ENCODE measurements around the gene WASF2.
"Not testable (repeated sequence)": the region's sequence is repeated elsewhere in the genome, so short reads cannot be mapped to it uniquely, and the experiment has no call there.

Gene WASF2

GRCh38 chr1:27416387-27417111, 73.4 kb downstream of the WASF2 start:
- peak; percentile 62 for DNase-seq

GRCh38 chr1:27414091-27414490, 75.9 kb downstream of the WASF2 start:
- no peak for DNase-seq

GRCh38 chr1:27413004-27413403, 77.0 kb downstream of the WASF2 start:
- DNase-seq: no peak

GRCh38 chr1:27412502-27412901, 77.5 kb downstream of the WASF2 start:
- DNase-seq: no peak

DNA sequence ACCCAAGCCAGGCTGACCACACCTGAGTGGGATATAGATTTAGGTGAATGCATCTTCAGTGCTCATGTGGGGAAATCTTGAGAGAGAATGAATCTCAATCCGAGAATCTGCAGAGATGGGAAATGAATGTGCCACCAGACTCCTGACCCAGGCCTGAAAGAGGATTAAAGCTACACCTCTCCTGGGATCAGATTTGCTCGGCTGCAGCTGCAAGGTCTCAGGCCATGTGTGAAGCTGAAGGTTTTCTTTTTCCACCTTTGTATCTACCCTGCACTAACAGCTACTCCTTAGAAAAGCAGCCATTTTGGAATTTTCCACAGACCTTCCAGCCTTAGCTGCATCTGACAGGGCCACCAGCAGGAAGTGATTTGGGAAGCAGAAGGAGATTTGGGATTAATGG, 79.3 kb downstream of the WASF2 start:
- DNase-seq: no peak

- no peak for DNase-seq
These were observed 80.3 kb downstream of the WASF2 start for GRCh38 chr1:27409669-27410068.

DNA sequence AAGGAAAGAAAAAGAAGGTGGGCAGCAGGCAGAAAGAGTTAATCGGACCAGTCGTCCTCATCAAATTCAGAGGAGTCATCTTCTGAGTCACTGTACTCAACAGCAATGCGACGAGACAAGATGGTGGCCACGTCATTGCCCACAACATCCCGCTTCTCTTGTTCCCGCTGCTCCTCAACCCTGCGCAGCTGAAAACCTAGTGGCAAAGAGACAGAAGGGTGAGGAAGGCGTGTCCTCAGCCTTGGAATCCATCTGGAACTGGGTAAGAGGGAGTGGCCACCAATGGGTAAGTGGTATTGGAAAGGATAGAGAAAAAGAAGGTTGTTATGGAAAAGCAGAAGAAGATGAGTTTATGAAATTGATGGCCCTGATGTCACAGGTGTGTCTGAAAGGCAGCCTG, 81.8 kb downstream of the WASF2 start:
- no peak for DNase-seq

GRCh38 chr1:27406791-27407190, 83.2 kb downstream of the WASF2 start:
- DNase-seq: not testable (repeated sequence)

DNA sequence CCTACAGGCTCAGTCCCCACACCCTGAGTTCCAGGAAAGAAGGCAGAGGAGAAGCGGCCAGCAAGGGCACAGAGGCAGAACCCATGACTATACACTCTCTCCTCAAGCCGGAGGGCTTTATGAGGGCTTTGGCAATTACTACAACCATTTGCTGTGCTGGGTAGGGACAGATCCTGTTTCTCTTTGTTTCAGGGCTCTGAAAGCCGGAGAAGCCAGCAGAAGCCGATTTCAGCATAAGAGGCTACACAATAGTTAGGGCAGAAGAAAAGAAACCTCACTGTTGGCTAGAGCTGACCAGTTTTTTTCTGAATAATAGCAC, 83.6 kb downstream of the WASF2 start:
- DNase-seq: peak; percentile 43

DNA sequence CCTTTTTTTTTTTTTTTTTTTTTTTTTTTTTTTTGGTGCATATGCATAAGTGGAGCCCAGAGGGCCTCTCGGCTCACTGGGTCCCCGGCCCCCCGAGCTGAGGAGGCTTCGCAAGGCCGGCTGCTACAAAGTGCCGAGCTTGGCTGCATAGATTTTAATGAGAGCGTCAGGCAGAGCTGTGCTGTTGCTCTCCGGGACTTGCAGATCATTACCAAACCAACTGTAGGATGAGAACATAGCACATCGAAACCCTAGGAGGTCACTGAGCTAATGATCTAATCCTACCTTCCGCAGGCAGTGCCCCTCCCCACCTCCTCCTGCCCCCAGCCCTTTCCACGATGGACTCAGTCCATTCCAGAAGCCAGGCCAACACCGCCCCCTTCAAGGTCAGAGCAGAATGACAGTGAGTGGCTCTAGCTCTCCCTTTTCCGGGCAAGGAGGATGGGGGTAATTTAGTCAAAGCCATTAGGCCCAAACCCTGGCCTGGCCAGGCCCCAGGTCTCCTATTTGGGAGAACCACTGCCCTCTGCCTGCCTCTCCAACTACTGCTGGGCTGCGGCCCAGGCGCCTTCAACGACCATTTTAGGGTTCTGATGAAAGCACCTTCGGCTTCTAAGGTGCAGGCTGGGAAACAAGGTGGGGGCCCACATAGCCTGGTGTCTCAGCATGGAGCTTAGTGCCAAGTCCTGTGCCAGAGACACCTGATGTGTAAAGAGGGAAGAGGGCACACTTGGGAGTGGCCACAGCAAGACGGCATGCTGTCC, 84.2 kb downstream of the WASF2 start:
- DNase-seq: not testable (repeated sequence)

DNA sequence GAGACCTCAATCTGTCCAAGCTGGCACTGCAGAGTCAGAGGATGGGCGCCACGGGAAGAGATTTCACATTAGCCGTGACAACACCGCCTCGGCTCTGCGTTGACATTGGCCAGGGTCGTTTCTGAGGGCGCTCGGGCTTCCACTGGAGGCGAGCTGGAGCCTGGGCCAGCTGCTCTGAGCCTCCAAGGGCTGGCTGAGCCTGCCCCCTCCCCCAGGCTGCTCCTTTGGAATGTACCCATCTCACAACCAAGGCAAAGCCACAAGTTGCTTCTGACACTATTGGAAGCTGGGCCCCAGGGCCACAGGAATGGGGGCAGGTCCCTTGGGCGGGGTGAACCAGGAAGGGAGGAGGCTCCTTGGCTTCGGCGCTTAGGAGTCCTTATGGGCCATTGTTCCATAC, 84.9 kb downstream of the WASF2 start:
- DNase-seq: peak; percentile 18

DNA sequence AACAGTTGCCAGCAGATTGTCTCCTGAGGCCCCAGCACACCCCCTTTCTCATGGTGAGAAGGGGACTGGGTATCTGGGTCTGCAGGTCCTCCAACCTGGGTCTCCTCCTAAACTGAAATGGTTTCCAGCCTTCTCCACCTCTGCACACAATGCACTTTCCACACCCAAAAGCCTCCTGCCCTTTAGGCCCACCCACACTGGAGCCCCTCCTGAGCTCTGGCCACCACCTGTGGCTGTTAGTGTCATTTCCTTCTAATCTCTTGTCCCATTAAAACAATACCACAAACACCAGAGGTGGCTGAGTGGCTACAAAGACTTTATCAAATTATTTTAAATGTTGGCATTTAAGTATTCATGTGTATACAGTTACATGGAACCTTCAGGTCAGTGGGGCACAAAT, 86.0 kb downstream of the WASF2 start:
- no peak for DNase-seq

DNA sequence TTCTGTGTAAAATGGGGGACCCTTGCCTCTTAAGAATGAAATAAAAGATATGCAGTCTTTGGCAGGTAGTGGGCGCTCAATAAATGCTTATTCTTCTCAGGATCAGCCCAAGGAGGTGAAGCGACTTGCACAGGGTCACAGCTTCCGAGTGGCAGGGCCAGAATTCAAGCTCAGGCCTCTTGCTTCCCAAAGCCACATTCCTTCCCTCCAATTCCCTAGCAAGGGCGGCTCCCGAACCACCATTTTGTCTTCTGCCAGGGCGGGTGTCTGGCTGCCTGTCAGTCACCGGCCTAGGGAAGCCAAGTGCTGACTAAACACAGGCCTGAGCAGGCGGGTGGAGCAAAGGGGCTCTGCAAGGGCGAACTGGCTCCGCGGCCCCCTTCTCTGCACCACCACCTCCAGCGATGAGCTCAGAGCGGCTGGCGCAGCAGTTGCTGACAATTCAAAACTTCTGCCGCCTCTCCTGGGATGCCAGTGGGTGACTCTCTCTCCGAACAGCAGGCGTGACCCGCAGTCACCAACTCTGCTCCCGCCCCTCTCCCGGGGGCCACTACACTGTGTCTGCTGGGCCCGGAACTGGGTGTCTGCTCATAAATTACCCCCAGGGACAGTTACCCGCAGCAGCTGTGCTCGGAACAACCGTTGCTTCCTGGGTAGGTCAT, 86.8 kb downstream of the WASF2 start:
- DNase-seq: peak; percentile 26

GRCh38 chr1:27402349-27402754, 87.6 kb downstream of the WASF2 start:
- peak; percentile 45 for DNase-seq

DNA sequence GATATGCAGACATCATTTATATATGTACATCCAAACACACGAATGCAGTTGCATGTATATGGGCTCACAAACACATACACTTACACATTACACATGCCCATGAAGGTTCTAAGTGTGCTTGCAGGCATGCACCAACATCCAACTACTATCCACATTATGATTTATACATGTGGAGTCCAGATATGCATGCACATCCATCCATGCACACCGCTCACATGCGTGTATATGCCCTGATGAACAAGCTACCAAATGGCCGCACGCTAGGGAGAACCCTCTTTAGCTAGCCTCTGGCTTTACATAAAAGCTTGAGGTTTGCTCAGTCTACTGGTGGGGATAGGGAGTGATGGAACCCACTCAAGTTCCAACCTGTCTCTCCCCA, 89.0 kb downstream of the WASF2 start:
- DNase-seq: no peak

DNA sequence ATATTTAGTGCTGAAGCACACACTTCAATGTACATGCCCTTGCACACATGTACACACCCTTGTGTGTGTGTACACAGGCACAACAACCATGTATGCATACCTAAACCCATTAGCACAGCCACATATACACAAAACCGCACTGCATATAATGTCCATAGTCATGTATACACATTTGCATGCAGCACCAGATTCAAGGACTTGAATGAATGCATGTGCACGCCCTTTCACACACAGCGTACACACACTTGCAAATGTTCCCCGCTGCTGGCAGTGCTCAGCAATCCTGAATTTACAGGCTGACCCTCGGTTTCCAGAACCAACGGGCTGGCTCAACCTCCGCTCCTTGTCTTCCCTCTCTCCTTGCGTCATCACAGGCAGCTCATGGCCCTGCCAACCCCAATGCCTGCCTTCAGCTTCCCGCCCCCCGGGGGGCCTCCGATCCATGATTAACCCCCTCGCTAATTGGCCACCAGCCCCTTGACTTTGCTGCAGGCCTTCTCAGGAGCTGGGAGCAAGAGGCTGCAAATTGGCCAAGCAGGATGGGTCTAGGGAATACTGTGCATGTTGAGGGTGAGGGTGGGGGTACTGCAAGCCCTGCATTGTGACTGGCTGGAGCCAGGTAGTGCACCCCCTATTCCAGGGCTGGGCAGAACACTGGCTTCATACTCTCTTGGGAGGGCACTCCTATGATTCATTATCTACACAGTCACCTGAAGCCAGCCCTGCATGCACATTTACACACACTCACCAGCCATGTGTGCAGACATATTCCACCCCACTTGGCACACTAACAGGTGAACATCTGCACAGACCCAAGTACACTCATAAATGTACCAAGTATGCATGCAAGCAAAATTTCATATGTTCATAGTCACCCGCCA, 89.6 kb downstream of the WASF2 start:
- no peak for DNase-seq

DNA sequence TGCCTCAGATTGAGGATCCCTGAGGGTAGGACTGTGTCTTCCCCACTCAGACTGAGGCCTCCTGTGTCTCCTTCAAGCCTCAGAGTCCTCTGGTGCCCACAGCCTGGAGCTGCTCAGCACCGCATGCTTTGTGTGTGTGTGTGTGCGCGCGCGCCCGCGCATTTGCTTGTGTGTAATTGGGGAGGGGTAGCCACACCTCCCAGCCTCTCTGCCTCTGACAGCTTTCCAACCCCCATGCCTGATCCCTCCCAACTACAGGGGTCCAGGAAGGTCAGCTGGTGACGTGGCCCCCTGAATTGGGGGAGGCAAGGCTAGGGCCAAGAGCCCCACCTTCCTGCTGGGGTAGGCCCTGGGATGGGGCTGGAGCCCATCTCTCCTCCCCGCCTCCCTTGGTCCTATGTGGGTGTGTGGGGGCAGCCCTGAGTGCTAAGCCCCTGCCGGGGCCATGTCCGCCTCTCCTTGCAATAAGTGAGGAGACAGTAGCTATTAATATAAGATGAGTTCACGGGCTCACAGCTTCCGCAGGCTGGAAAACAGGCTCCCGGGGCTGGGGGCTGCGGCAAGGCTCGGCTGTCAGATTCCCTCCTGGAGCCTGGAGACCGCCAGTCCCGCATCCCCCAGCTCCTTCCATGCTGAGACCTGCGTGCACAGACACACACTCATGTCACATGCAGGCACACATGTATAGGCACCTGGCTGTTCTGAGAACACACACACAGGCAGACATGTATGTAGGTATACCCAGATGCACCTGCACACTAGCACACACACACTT, 90.5 kb downstream of the WASF2 start:
- DNase-seq: no peak

- DNase-seq: no peak
These were observed 91.4 kb downstream of the WASF2 start for GRCh38 chr1:27398405-27399149.

DNA sequence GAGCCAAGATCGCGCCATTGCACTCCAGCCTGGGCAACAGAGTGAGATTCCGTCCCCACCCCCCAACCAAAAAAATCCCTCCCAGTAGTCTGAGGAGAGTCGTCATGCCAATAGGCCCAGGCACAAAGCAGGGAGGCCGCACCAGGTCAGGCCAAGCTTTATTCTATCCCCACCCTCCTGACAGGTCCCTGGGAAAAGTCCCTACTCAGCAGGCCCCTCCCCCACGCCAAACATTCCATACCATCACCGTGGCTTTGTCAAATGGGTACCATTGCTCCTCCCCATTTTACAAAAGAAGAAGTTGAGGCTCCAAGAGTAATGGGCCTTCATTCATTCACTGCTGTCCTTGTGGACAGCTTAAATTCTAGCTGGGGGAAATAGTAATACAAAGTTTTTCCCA, 92.2 kb downstream of the WASF2 start:
- no peak for DNase-seq

- DNase-seq: no peak
These were observed 92.9 kb downstream of the WASF2 start for GRCh38 chr1:27397110-27397509.

GRCh38 chr1:27395441-27396195, 94.3 kb downstream of the WASF2 start:
- peak; percentile 65 for DNase-seq
